Measurements from ENCODE around the gene UPF2. TPM values are rescaled to one million over a fixed set of nuclear protein-coding genes. Genes with fewer than 3 reads are reported as not detected.
"Not testable (repeated sequence)": the region's sequence is repeated elsewhere in the genome, so short reads cannot be mapped to it uniquely, and the experiment has no call there.

UPF2 gene
- total and polyA plus RNA-seq, 10 of the 15 experiments (the other 5 are each of a cell fraction or from before 2014, with no cell fraction given): 21.0 to 44.4 (median 25.9) TPM

GRCh38 chr10:12013926-12014325 is 28.7 kb downstream of the UPF2 start:
- H2AFZ ChIP-seq (ENCODE audit: control insufficient read depth, low read depth, low read length): no peak overlapping the region
- CTCF ChIA-PET: interaction anchor here (0.9 kb wide), 1 partner anchor 12 kb away, joined by 3 read pairs; no protein-coding TSS in a partner anchor
- SMC1A ChIA-PET (ENCODE audit: uncharacterized antibody, unreplicated experiment): interaction anchor here (1.4 kb wide), 1 partner anchor 8 kb away, joined by 3 read pairs; no protein-coding TSS in a partner anchor
- H3K9ac ChIP-seq (ENCODE audit: control insufficient read depth, insufficient read depth, low read length): no peak overlapping the region
- no peak for TF ChIP-seq RCOR1 (conservative IDR thresholded peaks at IDR 0.05; ENCODE audit: low read depth, low read length)
- TF ChIP-seq, protein P1, sequence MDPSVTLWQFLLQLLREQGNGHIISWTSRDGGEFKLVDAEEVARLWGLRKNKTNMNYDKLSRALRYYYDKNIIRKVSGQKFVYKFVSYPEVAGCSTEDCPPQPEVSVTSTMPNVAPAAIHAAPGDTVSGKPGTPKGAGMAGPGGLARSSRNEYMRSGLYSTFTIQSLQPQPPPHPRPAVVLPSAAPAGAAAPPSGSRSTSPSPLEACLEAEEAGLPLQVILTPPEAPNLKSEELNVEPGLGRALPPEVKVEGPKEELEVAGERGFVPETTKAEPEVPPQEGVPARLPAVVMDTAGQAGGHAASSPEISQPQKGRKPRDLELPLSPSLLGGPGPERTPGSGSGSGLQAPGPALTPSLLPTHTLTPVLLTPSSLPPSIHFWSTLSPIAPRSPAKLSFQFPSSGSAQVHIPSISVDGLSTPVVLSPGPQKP (IDR thresholded peaks at IDR 0.05; ENCODE audit: low read depth, low read length): no peak
- in situ Hi-C loops (cut with MboI): no loop called here
- intact Hi-C loops (cut with micrococcal nuclease; ENCODE audit: unreplicated experiment): no loop called here
- no peaks in the 10 kb centered on the region for H4K20me1 ChIP-seq (ENCODE audit: control insufficient read depth, insufficient read depth)
- no peak overlapping the region for H3K4me3 ChIP-seq
- H3K36me3 ChIP-seq (ENCODE audit: control insufficient read depth in 2 of 2, insufficient read depth in 2 of 2, low read length in 1 of 2): peaks cover 3 to 29% of the 10 kb centered on the region in 2 experiments; a peak in 3 of 4 replicates
- H3K9me3 ChIP-seq (replicated peaks; ENCODE audit: control insufficient read depth, insufficient read depth, low read length): peaks cover 14% of the 10 kb centered on the region
- ATAC-seq (no peak), DNase-seq (ENCODE audit: low read depth, low spot score) (no peak), FAIRE-seq (no peak)
- H3K27ac ChIP-seq (ENCODE audit: control insufficient read depth, insufficient read depth): no peak overlapping the region
- BruUV-seq (replicated peaks): no TSS peak
- RAD21 ChIA-PET (ENCODE audit: unreplicated experiment): no interaction called here
- H3K4me2 ChIP-seq (ENCODE audit: control insufficient read depth, insufficient read depth): no peak overlapping the region
- no peaks in the 10 kb centered on the region for H3K4me1 ChIP-seq (ENCODE audit: control insufficient read depth, insufficient read depth, low read length)
- POLR2A ChIA-PET: interaction anchor here (0.5 kb wide), 1 partner anchor 1571 kb away, joined by 3 read pairs; no protein-coding TSS in a partner anchor
- whole genome bisulfite sequencing (ENCODE audit: insufficient coverage, insufficient replicate concordance, low lambda C conversion rate, missing lambda C conversion rate): 100% methylated on average over 1 of the region's 1 CpG
- H3K27me3 ChIP-seq (replicated peaks in 1 of 2; ENCODE audit: control insufficient read depth in 2 of 2, insufficient read depth in 2 of 2, low read length in 1 of 2): no peaks in the 10 kb centered on the region
- H3K79me2 ChIP-seq (ENCODE audit: control insufficient read depth, insufficient read depth, low read length): peaks cover 6% of the 10 kb centered on the region

GRCh38 chr10:12013391-12013790 is 29.2 kb downstream of the UPF2 start:
- H3K79me2 ChIP-seq (ENCODE audit: control insufficient read depth, insufficient read depth, low read length); intact Hi-C loops (cut with micrococcal nuclease; ENCODE audit: unreplicated experiment); H3K27ac ChIP-seq (ENCODE audit: control insufficient read depth, insufficient read depth); H3K4me2 ChIP-seq (ENCODE audit: control insufficient read depth, insufficient read depth); H3K4me1 ChIP-seq (ENCODE audit: control insufficient read depth, insufficient read depth, low read length); ATAC-seq; FAIRE-seq; H3K4me3 ChIP-seq; H2AFZ ChIP-seq (ENCODE audit: control insufficient read depth, low read depth, low read length); RAD21 ChIA-PET (ENCODE audit: unreplicated experiment); H3K9ac ChIP-seq (ENCODE audit: control insufficient read depth, insufficient read depth, low read length); H4K20me1 ChIP-seq (ENCODE audit: control insufficient read depth, insufficient read depth); BruUV-seq (replicated peaks); H3K27me3 ChIP-seq (replicated peaks in 1 of 2; ENCODE audit: control insufficient read depth in 2 of 2, insufficient read depth in 2 of 2, low read length in 1 of 2); DNase-seq (ENCODE audit: low read depth, low spot score); in situ Hi-C loops (cut with MboI): not testable (repeated sequence)
- ChIA-PET SMC1A (ENCODE audit: uncharacterized antibody, unreplicated experiment) (interaction anchor here (1.4 kb wide), 1 partner anchor 9 kb away, joined by 3 read pairs; no protein-coding TSS in a partner anchor), POLR2A (interaction anchor here (0.5 to 0.7 kb wide), 3 partner anchors 11 to 1572 kb away, joined by 3 to 4 read pairs (median 3); no protein-coding TSS in a partner anchor), CTCF (interaction anchor here (0.9 kb wide), 1 partner anchor 13 kb away, joined by 3 read pairs; no protein-coding TSS in a partner anchor)
- 98% methylated on average over 6 of the region's 6 CpGs for WGBS (ENCODE audit: insufficient coverage, insufficient replicate concordance, low lambda C conversion rate, missing lambda C conversion rate)
- Histone ChIP-seq H3K36me3 (ENCODE audit: control insufficient read depth in 2 of 2, insufficient read depth in 2 of 2, low read length in 1 of 2) (peaks cover 3 to 29% of the 10 kb centered on the region in 2 experiments; a peak in 3 of 4 replicates), H3K9me3 (replicated peaks; ENCODE audit: control insufficient read depth, insufficient read depth, low read length) (peaks cover 14% of the 10 kb centered on the region)

All from GM12878 (cell line).